HG03457 (cell line): ENCODE data around the gene LRRC8C.

Experiments used
- ATAC-seq: cut with Tn5 transposase; IDR thresholded peaks from one replicate; pipeline ENCODE4 v1.9.1; 2021; ENCODE audit warnings: moderate number of reproducible peaks; ENCODE audit not compliant: unreplicated experiment

The LRRC8C gene

DNA sequence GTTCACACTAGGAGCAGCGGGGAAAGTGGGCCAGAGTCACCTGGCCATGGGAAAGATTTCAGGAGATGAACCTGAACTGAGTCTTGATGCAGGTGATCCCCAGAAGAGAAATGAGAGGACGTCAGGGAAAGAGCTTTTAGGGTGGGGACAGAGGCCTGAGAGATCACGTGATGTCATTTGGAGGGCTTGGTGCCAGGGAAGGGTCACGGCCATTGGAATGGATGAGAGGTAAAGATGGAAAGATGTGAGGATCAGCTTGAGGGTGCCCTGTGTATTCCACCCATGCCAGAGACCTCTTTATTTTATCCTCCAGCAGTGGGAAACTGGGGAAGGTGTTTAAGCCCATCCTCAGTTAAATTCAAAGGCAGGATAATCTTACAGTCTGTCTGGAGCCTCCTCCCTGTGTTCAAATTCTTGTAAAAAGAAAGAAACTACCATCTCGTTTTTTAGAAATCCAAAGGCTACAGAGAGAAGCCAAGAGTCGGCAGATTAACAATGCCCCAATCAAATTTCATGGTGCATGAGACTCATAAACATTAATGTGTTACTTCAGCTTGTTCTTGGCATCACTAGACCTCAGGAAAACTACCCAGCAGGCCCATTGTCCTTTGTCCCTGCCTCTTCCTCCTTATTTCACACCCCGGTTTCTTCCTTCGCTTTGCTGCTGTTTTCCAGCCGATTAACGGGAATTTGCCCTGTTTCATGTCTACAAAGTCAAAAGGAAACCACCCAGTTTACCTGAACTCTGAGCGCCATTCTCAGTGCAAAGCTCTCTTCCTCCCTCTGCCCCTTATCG is 94.8 kb downstream of the LRRC8C start:
- ATAC-seq: no peak

- ATAC-seq: no peak
Observed at GRCh38 chr1:89728381-89728780, 95.5 kb downstream of the LRRC8C start.

DNA sequence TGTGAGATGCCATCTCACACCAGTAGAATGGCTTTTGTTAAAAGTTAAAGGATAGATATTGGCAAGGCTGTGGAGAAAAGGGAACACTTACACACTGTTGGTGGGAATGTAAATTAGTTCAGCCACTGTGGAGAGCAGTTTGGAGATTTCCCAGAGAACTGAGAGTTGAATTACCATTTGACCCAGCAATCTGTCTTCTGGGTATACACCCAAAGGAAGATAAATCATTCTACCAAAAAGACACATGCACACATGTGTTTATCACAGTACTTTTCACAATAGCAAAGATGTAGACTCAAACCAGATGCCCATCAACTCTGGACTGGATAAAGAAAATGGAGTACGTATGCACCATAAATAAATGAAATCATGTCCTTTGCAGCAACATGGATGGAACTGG is 99.3 kb downstream of the LRRC8C start:
- no peak for ATAC-seq

DNA sequence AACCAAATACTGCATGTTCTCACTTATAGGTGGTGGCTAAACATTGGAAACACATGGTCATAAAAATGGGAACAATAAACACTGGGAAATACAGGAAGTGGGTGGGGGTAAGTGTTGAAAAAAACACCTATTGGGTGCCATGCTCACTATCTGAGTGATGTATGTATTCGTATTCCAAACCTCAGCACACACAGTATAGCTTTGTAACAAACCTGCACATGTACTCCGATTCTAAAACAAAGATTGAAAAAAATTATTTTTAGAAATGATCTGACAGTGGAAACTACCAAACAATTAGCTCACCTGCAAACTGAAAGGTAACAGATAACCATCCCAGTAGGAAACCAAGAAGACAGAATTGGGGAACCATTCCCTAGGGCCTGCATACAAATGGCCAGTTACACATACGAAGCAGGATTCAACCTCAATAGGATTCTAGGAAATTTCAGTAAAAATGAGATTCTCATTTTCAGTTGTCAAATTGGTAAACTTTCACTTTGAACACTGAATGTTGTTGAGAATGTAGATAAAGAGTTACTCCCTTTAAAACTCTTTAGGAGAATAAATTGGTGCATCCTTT is 99.8 kb downstream of the LRRC8C start:
- no peak for ATAC-seq

DNA sequence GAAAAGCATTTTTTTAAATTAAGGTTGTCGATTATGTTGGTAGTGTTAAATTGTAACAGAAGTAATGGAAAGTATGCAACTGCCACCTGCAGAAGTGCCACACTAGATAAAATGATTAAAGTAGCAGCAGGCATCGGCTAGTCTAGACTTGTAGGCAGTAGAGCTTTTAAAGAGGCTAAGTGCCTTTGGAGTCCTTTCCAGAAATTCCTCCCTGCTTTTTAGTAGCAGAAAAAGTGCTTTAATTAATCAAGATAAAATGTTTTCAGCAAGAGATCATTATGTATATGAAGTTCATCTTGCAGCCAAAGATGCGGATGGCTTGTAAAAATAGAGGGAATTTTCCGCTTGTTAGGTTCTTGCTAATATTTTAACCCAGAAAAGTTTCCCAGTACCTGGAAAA is 100.8 kb downstream of the LRRC8C start:
- no peak for ATAC-seq

- no peak for ATAC-seq
Observed at GRCh38 chr1:89734442-89734841, 101.5 kb downstream of the LRRC8C start.

DNA sequence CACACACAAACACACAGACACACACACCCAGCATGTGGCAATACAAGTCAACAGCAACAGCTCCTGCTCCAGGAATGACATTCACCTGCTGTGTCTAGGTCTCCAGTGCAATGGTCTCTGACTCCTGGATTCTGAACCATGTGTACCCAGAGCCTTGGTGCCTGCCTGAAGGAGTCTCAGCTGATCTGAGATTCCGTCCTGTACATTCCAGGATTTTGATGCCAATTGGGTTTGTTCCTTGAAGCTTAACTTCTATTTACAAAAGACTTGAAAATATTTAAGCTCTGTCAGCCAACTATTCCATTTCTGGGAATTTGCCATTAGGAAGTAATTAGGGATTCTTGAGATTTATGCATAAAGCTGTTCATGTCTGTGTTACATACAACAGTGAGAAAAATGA is 102.6 kb downstream of the LRRC8C start:
- ATAC-seq: no peak

- ATAC-seq: no peak
Observed at GRCh38 chr1:89736937-89737733, 104.2 kb downstream of the LRRC8C start.

DNA sequence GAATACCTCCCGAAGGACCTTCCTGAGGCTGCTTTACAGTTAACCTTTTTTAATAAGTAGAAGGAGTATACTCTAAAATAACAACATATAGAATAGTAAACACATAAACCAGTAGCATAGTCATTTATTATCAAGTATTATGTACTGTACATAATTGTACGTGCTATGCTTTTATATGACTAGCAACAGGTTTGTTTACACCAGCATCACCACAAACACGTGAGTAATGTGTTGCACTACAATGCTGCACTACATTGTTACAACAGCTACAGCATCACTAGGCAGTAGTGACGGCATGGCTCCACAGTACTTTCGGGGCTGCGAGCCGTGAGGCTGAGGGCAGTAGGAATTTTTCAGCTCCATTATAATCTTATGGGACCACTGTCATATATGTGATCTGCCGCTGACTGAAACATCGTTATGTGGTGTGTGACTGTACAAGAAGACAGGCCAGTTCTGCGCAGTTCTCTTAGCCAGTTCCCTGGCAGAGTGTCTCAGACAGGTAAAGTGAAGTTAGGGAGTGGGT is 105.1 kb downstream of the LRRC8C start:
- no peak for ATAC-seq

- ATAC-seq: no peak
Observed at GRCh38 chr1:89739013-89739843, 106.3 kb downstream of the LRRC8C start.

DNA sequence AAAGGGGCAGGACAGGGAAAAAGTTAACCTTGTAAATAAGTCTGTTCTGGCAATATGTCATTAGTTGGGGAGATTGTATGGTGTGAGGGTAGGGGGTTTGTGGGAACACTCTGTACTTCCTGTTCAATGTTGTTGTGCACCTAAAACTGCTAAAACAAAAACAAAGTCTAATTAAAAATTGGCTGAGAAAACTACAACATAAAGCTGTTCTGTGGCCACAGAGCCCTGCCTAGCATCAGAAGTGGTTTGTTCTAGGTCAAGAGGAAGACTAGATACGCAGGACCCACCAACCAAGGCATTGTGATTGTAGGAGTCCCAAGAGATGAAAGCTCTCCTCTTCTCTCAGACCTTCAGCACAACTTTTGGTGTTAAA is 106.9 kb downstream of the LRRC8C start:
- ATAC-seq: no peak

DNA sequence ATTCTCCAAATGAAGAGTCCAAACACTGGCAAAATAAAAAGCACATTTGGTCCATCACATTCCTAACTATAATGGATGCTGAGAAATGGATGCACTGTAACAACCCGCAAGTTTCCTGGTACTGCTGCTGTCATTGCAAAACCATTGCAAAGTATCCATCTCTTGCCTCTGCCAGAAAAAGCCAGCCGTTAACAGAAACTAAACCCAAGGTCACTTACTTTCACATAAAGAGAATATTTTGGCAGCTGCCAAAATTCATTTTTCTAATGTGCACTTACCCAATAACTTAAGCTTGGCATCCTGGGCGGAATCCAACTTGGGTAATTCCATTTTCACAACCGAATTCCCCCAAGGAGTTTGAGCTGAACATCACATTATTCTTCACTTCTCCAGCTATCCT is 110.9 kb downstream of the LRRC8C start:
- ATAC-seq: no peak

DNA sequence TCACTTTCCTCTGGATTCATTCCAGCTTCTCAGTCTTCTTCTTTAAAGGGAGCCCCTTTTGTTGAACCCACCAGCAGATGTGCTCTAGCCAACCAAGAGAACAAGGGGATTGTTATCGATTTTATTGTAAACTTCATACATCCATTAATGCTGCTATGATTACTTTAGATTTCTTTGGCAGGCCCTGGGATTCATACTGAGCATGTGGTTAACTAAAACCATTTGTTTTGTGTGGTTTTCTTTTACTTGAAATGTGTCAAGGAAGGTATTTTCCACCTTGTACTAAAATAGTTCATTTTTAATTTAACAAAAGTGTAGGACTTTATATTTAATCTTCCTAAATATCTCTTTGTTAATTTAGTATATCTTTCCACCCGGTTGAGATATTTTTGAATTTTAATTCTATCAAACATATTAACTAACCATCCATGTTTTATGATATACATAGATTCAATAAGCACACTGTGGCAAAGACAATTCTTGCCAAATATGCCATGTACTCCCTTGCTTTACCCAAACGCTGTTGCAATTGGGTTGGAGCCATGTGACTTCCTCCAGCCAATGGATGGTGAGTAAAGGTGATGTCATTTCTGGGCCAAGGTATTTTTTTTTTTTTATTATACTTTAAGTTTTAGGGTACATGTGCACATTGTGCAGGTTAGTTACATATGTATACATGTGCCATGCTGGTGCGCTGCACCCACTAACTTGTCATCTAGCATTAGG is 113.7 kb downstream of the LRRC8C start:
- no peak for ATAC-seq

DNA sequence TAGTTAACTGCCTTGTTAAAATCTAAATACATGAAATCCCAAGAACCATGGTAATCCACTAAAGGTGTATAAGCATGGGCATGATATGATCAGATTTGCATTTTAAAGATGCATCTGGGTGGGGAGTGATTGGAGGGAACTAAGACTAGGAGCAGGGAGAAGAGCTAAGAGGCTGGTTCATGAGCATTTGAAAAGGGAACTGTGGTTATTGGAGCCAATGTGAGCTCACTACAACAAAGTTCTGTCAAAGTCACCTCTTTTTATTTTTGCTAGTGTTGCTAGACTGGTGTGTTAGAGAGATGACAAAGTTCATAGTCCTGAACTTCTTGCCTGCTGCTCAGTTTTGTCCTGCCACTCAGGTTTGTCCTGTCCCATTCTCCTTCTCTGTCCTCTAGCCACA is 120.8 kb downstream of the LRRC8C start:
- ATAC-seq: no peak

- ATAC-seq: no peak
Observed at GRCh38 chr1:89754518-89754917, 121.6 kb downstream of the LRRC8C start.

- no peak for ATAC-seq
Observed at GRCh38 chr1:89755591-89755990, 122.7 kb downstream of the LRRC8C start.

- ATAC-seq: no peak
Observed at GRCh38 chr1:89757532-89757931, 124.6 kb downstream of the LRRC8C start.

DNA sequence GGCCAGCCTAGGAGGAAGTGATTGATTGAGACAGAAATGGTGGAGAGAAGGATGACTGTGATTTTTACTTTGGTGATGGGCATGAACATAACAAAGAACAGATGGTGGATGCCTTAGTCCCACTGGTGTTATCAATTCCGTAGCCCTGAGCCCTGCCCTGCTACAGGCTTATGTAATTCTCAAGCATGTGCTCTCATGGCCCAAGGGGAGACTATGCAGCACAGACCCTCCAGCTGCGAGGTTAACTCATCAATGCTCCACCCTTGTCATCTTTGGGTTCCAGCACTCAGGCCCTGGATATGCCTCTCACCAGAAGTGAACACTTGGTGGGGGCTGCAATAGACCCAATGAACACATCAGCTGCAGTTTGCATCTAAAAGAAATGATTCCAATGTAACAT is 125.2 kb downstream of the LRRC8C start:
- no peak for ATAC-seq

GRCh38 chr1:89759036-89759435 is 126.1 kb downstream of the LRRC8C start:
- no peak for ATAC-seq

- ATAC-seq: no peak
Observed at GRCh38 chr1:89760496-89760895, 127.6 kb downstream of the LRRC8C start.
